Hepatocyte (in vitro differentiated cells): ENCODE results near the gene XCL2. TPM values are rescaled to one million over a fixed set of nuclear protein-coding genes. Genes with fewer than 3 reads are reported as not detected.

ENCODE experiments used
- DNase-seq: peaks from one replicate; pipeline ENCODE4 v3.0.0-alpha.2; 2016; ENCODE audit warnings: low spot score
- H2AFZ ChIP-seq: fragments of 200-600 bp; sonication (generic); 2 replicates; pipeline ENCODE4 v1.6.0; 2016; ENCODE audit warnings: antibody characterized with exemption, mild to moderate bottlenecking
- H3K27ac ChIP-seq: fragments of 200-600 bp; sonication (generic); 2 replicates; pipeline ENCODE4 v1.5.1; 2016; ENCODE audit warnings: mild to moderate bottlenecking
- H3K27me3 ChIP-seq: fragments of 200-600 bp; sonication (generic); 2 replicates; pipeline ENCODE4 v1.6.1; 2016
- H3K36me3 ChIP-seq: fragments of 200-600 bp; sonication (generic); replicated peaks from 2 replicates; pipeline ENCODE4 v1.5.1; 2016; ENCODE audit warnings: low read depth; ENCODE audit not compliant: insufficient read depth
- H3K4me1 ChIP-seq: fragments of 200-600 bp; sonication (generic); 2 replicates; pipeline ENCODE4 v1.5.1; 2016; ENCODE audit warnings: mild to moderate bottlenecking, moderate library complexity; ENCODE audit not compliant: insufficient read depth
- H3K4me2 ChIP-seq: fragments of 200-600 bp; sonication (generic); 2 replicates; pipeline ENCODE4 v1.6.0; 2016
- H3K4me3 ChIP-seq: fragments of 200-600 bp; sonication (generic); 2 replicates; pipeline ENCODE4 v1.5.1; 2016; ENCODE audit warnings: mild to moderate bottlenecking
- H3K79me2 ChIP-seq: fragments of 200-600 bp; sonication (generic); 2 replicates; pipeline ENCODE4 v1.6.0; 2017; ENCODE audit warnings: mild to moderate bottlenecking
- H3K9me2 ChIP-seq: fragments of 200-600 bp; sonication (generic); replicated peaks from 2 replicates; pipeline ENCODE4 v1.6.0; 2017; ENCODE audit warnings: mild to moderate bottlenecking; ENCODE audit not compliant: insufficient read depth
- H3K9me3 ChIP-seq: fragments of 200-600 bp; sonication (generic); 2 replicates; pipeline ENCODE4 v1.5.1; 2016; ENCODE audit warnings: low read depth, mild to moderate bottlenecking
- H4K20me1 ChIP-seq: fragments of 200-600 bp; sonication (generic); 2 replicates; pipeline ENCODE4 v1.6.0; 2016; ENCODE audit warnings: mild to moderate bottlenecking; ENCODE audit not compliant: insufficient read depth, poor library complexity, severe bottlenecking
- CTCF ChIP-seq: fragments of 200-600 bp; sonication (generic); IDR thresholded peaks from 2 replicates; pipeline ENCODE4 v1.5.1; 2016; ENCODE audit warnings: antibody characterized with exemption, mild to moderate bottlenecking; ENCODE audit not compliant: poor library complexity
- EZH2 ChIP-seq: fragments of 200-600 bp; sonication (generic); IDR thresholded peaks from 2 replicates; pipeline ENCODE4 v1.6.1; 2016; ENCODE audit warnings: antibody characterized with exemption, mild to moderate bottlenecking, borderline replicate concordance
- EZH2phosphoT487 ChIP-seq: fragments of 200-600 bp; sonication (generic); IDR thresholded peaks from one replicate; pipeline ENCODE4 v1.6.1; 2018; ENCODE audit warnings: antibody characterized with exemption, mild to moderate bottlenecking, low read depth, moderate library complexity; ENCODE audit not compliant: unreplicated experiment, severe bottlenecking
- WGBS: methylation state at CpG from one replicate; pipeline ENCODE4 v1.1.6; 2016; ENCODE audit warnings: low lambda C conversion rate; ENCODE audit errors: missing lambda C conversion rate; 5-methylcytosine and 5-hydroxymethylcytosine counted together
- polyA plus RNA-seq: library from polyadenylated mRNA; unstranded; fragments of >200 nt; fragmentation: Nextera tagmentation; extraction: Ambion mirVana; gene quantifications from 2 replicates; pipeline ENCODE4 v1.2.1, GENCODE V29; 2016
- total RNA-seq: library from RNA; depleted of rRNA; stranded (reverse); fragments of >200 nt; gene quantifications from 2 replicates; pipeline ENCODE4 v1.2.3, GENCODE V29; 2014

The XCL2 gene
- total and polyA plus RNA-seq, 2 experiments from 2014 or later, result not detected

- no peaks in the 10 kb centered on the region for H4K20me1 ChIP-seq
- no peak for DNase-seq
- H2AFZ ChIP-seq, result no peak overlapping the region
- no peak overlapping the region for H3K4me2 ChIP-seq
- no peaks in the 10 kb centered on the region for H3K9me2 ChIP-seq
- H3K36me3 ChIP-seq, result no peaks in the 10 kb centered on the region
- no peak for TF ChIP-seq EZH2
- no peak for TF ChIP-seq EZH2phosphoT487
- TF ChIP-seq CTCF, result no peak
- no peaks in the 10 kb centered on the region for H3K27me3 ChIP-seq
- no peak overlapping the region for H3K4me3 ChIP-seq
- H3K9me3 ChIP-seq, result no peaks in the 10 kb centered on the region
- no peak overlapping the region for H3K27ac ChIP-seq
- no peaks in the 10 kb centered on the region for H3K79me2 ChIP-seq
- peaks cover 25% of the 10 kb centered on the region for H3K4me1 ChIP-seq
These were observed 16.6 kb upstream of the XCL2 start for GRCh38 chr1:168560370-168560769.

GRCh38 chr1:168556647-168557046 lies 12.8 kb upstream of the XCL2 start:
- H3K9me3 ChIP-seq, result no peaks in the 10 kb centered on the region
- H3K4me2 ChIP-seq, result no peak overlapping the region
- H3K4me3 ChIP-seq, result no peak overlapping the region
- H3K36me3 ChIP-seq, result no peaks in the 10 kb centered on the region
- no peaks in the 10 kb centered on the region for H3K27me3 ChIP-seq
- no peak overlapping the region for H2AFZ ChIP-seq
- peak overlapping the region; percentile 65 for H3K27ac ChIP-seq
- no peaks in the 10 kb centered on the region for H3K9me2 ChIP-seq
- no peak for DNase-seq
- peaks cover 25% of the 10 kb centered on the region for H3K4me1 ChIP-seq
- H3K79me2 ChIP-seq, result no peaks in the 10 kb centered on the region
- no peaks in the 10 kb centered on the region for H4K20me1 ChIP-seq
- no peak for TF ChIP-seq EZH2phosphoT487
- no peak for TF ChIP-seq CTCF
- TF ChIP-seq EZH2, result no peak

GRCh38 chr1:168555508-168556046 lies 11.8 kb upstream of the XCL2 start:
- no peaks in the 10 kb centered on the region for H3K9me3 ChIP-seq
- H3K4me2 ChIP-seq, result no peak overlapping the region
- no peaks in the 10 kb centered on the region for H4K20me1 ChIP-seq
- no peaks in the 10 kb centered on the region for H3K27me3 ChIP-seq
- H2AFZ ChIP-seq, result no peak overlapping the region
- DNase-seq, result no peak
- WGBS, result 72% methylated on average over 3 of the region's 3 CpGs
- no peaks in the 10 kb centered on the region for H3K36me3 ChIP-seq
- H3K4me3 ChIP-seq, result no peak overlapping the region
- no peak overlapping the region for H3K27ac ChIP-seq
- peaks cover 25% of the 10 kb centered on the region for H3K4me1 ChIP-seq
- H3K9me2 ChIP-seq, result no peaks in the 10 kb centered on the region
- H3K79me2 ChIP-seq, result no peaks in the 10 kb centered on the region
- TF ChIP-seq EZH2, result no peak
- no peak for TF ChIP-seq EZH2phosphoT487
- no peak for TF ChIP-seq CTCF
